Heart left ventricle (tissue), 13 donors: ENCODE results near the gene ZBTB7C.

ENCODE experiments used
- CTCF ChIP-seq, 12 donors: fragments of 200-600 bp; sonication (generic) in 4 of 12; IDR thresholded peaks; one replicate each; pipeline versions ENCODE4 v1.5.0 to v1.8.0; 2018 to 2022; ENCODE audit warnings: antibody characterized with exemption in 12 of 12, mild to moderate bottlenecking in 5 of 12
- POLR2A ChIP-seq, 2 donors: fragments of 450-650 bp; IDR thresholded peaks; one replicate each; pipeline ENCODE4 v1.6.1; 2017; ENCODE audit warnings: antibody characterized with exemption in 2 of 2, mild to moderate bottlenecking in 2 of 2, moderate library complexity in 2 of 2
- donor health status: ischemic (EF 13 %, LVEDD 7.1; RV severe dilation, severe dysfunction).
- donor health status: DM: no; HTN: yes; CAD: no.
- donor health status: DM: no; HTN: no; CAD: no.
- donor health status: ischemic (EF 25% LVEDD 6.9; RV normal size, moderate dysfunction).
- donor health status: ischemic (EF 25% LVEDD 5.7; RV mildly dilated, moderate dysfunction).
- donor health status: ischemic (EF 35%, LVEDD 5.7; RV mildly dilated, moderate dysfunction).
- donor health status: nonischemic (EF 11% LVEDD 7.7; RV severe dilation, severe dysfunction).
- donor health status: DM: yes; HTN: yes; CAD: no.
- donor health status: PGD.
- donor health status: ischemic (EF 29% LVEDD 5.4; RV normal size, mild dysfunction).
- donor health status: nonischemic (EF 23%, LVEDD 6.1; RV moderate dilation, normal function).

- TF ChIP-seq POLR2A (IDR thresholded peaks at IDR 0.05), result no peak
- no peak for TF ChIP-seq CTCF (IDR thresholded peaks at IDR 0.05)
Measured at GRCh38 chr18:48042431-48042830, 366.8 kb downstream of the ZBTB7C start.
